ENCODE measurements around the gene MEIOB.
"Not testable (repeated sequence)": the region's sequence is repeated elsewhere in the genome, so short reads cannot be mapped to it uniquely, and the experiment has no call there.

Gene MEIOB

DNA sequence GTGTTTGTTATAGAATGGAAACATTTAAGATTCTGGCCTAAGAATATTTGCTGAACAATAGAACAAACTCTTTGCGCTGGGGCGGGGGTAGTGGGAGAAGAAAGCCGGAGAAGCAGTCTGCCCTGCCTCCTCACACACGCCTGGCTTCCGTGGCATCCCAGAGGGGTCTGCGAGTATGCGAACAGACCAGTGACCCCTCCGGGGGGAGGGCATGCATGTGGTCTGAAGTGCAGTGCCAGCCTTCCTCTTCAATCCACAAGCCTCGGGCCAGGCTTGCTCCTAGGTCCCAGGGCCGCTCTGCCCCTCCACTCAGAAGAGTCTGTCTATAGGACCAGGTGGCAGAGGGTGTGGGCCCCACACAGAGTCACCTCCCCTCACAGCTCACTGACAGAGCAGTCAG is 64.3 kb downstream of the MEIOB start:
- DNase-seq (ENCODE audit: insufficient read length, low spot score) (no peak), FAIRE-seq (no peak)
- TF ChIP-seq, protein P1, sequence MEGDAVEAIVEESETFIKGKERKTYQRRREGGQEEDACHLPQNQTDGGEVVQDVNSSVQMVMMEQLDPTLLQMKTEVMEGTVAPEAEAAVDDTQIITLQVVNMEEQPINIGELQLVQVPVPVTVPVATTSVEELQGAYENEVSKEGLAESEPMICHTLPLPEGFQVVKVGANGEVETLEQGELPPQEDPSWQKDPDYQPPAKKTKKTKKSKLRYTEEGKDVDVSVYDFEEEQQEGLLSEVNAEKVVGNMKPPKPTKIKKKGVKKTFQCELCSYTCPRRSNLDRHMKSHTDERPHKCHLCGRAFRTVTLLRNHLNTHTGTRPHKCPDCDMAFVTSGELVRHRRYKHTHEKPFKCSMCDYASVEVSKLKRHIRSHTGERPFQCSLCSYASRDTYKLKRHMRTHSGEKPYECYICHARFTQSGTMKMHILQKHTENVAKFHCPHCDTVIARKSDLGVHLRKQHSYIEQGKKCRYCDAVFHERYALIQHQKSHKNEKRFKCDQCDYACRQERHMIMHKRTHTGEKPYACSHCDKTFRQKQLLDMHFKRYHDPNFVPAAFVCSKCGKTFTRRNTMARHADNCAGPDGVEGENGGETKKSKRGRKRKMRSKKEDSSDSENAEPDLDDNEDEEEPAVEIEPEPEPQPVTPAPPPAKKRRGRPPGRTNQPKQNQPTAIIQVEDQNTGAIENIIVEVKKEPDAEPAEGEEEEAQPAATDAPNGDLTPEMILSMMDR (IDR thresholded peaks at IDR 0.05; ENCODE audit: insufficient read depth, missing control alignments): no peak

DNA sequence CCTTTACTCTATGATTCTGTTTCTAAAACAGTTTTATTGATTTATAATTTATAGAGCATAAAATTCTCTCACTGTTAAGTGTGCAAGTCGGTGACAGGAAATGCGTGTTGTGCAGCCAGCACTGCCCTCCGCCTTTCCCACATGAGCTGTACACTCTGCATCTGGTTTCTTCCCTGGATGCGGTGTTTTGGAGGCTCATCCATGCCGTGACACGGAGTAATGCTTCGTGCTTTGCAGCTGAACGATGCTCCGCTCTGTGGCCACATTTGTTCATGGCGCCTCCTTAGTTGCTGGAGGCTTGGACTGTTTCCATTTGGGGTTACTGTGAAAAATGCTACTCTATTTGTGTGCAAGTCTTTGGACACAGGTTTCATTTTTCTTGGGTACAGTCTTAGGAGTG is 71.3 kb downstream of the MEIOB start:
- no peak for FAIRE-seq
- DNase-seq (ENCODE audit: insufficient read length, low spot score): no peak
- TF ChIP-seq, protein P1 (IDR thresholded peaks at IDR 0.05; ENCODE audit: insufficient read depth, missing control alignments): no peak

DNA sequence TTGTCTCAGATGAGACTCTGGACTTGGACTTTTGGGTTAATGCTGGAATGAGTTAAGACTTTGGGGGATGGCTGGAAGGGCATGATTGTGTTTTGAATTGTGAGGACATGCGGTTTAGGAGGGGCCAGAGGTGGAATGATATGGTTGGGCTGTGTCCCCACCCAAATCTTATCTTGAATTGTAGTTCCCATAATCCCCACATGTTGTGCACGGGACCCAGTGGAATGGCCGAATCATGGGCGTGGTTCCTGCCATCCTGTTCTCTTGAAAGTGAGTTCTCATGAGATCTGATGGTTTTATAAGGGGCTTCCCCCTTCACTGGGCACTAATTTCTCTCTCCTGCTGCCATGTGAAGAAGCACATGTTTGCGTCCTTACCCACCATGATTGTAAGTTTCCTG is 72.7 kb downstream of the MEIOB start:
- DNase-seq (ENCODE audit: insufficient read length, low spot score); FAIRE-seq: not testable (repeated sequence)

DNA sequence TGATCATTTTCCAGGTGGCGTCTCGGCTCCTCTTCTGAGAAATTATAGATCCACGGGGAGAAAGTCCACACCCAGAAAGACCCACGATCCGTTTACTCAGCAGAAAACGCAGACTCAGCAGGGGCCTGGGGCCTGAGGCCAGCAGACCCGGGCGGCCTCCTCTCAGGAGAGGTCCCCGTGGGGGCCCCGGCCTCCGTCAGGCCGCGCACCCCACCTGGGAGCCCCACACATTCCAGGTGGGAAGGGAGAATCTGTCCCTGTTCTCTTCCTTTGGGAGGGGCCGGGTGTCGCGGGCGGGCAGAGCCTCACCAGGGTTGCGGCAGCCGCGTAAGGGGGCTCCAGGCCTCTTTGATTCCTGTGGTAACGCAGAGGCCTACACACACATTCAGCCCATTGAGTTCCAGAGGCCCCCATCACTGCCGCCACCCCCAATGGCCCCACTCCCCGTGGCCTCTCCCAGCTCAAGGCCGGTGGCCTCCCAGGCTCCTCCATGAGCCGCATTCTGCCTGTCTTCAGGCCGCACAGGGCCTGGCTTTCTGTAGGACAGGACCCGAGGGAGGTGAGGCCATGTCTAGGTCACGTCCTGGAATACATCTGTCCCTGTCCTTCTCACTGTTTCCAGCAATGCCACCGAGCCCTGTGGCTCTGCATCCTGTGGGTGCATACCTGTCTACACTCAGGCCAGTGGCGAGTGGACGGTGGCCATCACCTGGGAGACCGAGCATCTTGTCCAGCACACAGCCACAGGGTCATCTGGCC is 76.9 kb downstream of the MEIOB start:
- FAIRE-seq (no peak), DNase-seq (ENCODE audit: insufficient read length, low spot score) (no peak)
- TF ChIP-seq, protein P1 (IDR thresholded peaks at IDR 0.05; ENCODE audit: insufficient read depth, missing control alignments): no peak

DNA sequence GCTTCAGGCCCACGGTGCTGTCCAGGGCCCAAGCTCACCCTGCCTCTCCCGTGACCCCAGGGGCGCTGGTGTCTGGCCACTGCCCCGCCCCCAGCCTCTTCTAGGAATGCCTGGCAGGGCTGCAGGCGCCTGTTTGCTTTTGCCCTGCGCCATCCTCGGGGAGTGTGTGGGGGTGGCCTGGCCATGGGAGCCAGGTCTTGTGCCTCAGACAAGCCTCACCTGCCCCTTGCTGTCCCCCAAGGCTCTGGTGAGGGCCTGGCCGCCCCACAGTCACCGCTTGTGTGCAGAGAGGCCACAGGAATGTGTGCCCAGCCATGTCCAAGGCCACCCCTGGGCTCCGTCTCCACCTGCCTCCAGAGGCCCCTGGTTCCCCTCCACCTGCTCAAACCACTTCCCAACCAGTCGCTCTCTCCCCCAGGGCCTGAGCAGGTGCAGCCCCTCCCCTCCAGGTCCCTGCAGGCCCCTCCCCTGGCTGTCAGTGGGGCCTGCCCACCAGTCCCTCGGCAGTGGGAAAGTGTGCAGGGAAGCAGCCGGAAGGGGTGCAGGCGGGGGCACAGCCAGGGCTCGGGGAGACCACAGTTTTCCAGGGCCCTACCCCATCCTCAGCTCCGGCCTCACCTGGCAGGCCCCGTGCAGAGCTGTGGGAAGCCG is 77.6 kb downstream of the MEIOB start:
- TF ChIP-seq, protein P1 (IDR thresholded peaks at IDR 0.05; ENCODE audit: insufficient read depth, missing control alignments): no peak
- DNase-seq (ENCODE audit: insufficient read length, low spot score): no peak
- no peak for FAIRE-seq

DNA sequence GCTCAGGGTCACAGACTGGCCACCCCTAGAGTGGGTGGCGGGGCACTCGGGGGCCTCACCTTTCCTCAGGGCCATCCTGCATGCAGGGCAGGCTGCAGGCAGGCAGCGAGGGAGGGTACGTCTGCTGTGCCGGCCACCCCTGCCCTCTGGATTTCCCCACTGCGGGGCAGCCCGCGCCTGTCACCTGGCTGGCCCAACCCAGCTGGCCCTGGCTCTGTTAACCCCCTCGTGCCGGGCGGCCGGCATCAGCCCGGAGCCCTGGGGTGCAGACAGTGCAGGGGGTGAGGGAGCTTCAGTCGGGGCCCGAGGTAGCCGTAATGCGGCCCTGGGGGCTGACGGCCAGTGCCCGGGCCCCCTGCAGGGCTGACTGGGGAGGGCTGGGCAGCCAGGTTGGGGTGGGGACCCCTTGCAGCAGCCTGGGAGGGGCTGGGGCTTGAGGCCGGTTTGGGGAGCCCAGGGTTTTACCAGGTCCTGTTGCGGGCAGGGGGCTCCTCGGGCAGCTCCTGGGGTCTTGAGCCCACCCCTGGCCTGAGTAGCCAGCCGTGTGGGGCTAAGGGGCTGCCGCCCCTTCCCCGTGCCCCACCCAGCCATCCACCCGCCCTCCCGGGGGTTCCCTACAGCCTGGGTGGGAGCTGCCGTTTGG is 78.3 kb downstream of the MEIOB start, which contains the start of gene IGFALS:
IGFALS (minus strand) TSS at position 128 of the 643 bp plus-strand sequence; CDS start at position 75, 53 bp downstream.
- FAIRE-seq: no peak
- TF ChIP-seq, protein P1 (IDR thresholded peaks at IDR 0.05; ENCODE audit: insufficient read depth, missing control alignments): no peak
- no peak for DNase-seq (ENCODE audit: insufficient read length, low spot score)

DNA sequence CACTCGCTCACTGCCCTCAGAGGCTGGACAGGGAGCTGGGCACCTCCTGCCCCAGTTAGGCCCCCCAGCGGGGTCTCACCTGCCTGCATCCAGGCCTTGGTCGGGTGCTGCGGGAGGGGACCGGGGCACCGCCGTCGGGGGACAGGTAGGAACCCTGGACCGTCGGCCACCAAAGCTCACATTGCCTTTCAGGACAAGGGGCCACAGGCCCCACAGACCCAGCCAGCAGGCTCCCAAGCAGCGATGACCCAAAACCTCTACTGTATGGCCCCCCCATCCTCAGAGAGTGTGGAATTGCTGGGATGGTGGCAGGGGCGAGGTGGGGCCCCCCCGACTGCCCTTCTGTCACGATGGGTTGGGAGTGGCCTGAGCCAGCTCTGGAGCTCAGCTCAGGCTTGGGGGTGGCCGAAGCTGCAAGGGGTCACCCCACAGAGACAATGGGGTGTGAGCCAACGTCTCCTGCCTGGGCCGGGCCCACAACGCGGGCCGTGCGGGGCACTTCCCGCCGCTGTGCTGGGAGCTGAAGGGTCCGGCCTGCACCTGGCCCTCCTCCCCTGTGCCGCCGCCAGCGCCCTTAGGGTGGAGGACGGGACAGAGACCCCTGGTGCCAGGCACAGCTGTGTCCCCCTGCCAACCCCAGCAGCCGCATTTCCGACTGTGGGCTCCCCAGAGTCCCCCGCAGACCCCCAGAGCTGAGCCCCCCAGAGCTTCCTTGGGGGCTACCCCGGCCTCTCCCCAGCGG is 79.0 kb downstream of the MEIOB start:
- TF ChIP-seq, protein P1 (IDR thresholded peaks at IDR 0.05; ENCODE audit: insufficient read depth, missing control alignments): no peak
- DNase-seq (ENCODE audit: insufficient read length, low spot score) (no peak), FAIRE-seq (no peak)
